NCI-H2196 treated with DMSO at 0.1 percent for 48 hours (cell line): Measurements from ENCODE around the gene NR6A1.
"Not testable (repeated sequence)": the region's sequence is repeated elsewhere in the genome, so short reads cannot be mapped to it uniquely, and the experiment has no call there.

Experiments used
- DNase-seq: peaks from one replicate; lab custom pipeline; 2025; ENCODE audit not compliant: unreplicated experiment; lab: John Stamatoyannopoulos, UW

The NR6A1 gene

DNA sequence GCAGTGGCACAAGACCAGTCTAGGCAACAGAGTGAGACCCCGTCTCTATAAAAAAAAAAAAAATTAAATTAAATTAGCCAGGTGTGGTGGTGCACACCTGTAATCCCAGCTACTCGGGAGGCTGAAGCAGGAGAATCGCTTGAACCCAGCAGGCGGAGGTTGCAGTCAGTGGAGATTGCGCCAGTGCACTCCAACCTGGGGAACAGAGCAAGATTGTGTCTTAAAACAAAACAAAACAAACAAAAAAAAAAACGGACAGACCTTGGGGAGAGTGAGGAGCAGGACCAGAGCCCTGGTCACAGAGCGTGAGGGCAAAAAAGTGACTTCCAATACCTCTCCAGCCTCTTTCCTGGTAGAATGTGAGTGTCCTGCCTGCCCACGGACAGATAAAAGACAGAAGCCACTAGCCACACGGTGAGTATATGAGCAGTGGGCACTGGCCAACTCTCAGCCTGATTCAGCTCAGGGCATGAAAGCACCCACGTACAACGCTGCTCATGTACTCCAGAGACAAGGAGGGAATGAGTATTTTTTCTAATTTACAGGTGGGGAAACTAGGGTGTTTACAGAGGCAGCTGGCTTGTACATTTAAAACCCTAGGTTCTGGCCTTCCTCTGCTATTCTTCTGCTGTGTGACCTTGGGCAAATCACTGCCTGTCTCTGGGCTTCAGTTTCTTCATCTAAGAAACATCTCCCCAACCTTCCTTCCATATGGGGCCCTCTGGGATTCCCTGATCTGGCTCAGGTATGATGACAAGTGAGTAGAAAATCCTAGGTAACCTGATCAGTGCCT, 7.7 kb upstream of the NR6A1 start:
- no peak for DNase-seq

- no peak for DNase-seq
Measured at GRCh38 chr9:124776954-124777648, 6.0 kb upstream of the NR6A1 start, which contains the start of gene OLFML2A. Gene OLFML2A, plus strand, starts transcription at chr9:124777133. Its CDS starts 138 bp downstream, at chr9:124777271.

DNA sequence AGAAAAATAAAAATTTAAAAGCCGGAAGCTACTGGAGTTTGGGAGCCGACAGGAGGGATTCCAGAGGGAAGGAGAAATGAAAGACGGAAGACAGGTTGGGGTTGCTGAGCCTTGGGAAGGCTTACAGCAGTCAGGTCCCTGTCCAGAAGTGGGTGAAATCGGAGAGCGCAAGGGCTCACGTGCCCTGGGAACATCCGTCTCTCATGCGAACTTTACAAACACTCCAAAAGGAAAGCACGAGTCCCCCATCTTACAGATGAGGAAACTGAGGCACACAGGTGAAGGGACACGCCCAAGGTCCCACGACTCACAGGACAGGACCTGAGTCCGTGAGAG, 5.5 kb upstream of the NR6A1 start:
- DNase-seq, result no peak

DNA sequence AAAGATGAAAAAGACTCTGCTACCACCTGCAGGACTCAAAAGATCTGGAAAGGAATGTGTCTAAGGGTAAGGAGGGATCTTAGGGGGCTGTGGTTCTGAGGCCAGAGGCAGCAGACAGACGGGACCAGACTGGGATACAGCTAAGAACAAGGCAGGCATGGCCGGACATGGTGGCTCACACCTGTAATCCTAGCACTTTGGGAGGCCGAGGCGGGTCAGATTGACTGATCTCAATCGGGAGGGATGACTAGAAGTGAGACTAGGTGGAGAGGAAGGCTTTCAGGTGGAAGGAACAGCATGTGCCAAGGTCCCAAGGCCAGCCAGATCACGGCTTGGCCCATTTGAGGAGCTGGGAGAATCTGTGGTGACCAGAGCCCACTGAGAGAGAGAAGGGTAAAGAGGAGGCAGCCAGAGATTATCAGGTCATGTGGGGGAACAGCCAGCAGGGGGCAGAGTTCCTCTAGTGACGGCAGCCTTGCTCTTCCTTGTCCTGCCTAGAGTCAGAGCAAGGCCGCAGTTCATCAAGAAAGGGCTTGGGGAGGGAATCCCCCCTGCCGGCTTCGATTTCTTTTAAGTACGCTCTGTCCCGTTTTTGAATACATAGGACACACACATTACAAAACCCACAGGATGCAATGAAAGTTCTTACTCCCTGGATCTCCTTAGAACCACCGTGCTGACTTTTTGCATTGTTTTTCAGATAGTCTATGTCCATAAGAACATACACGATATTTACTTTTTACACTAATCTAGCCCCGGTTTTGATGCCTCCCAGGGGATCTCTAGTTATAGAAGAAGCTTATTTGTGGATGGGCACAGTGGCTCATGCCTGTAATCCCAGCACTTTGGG, 3.2 kb upstream of the NR6A1 start:
- peak; percentile 71 for DNase-seq

DNA sequence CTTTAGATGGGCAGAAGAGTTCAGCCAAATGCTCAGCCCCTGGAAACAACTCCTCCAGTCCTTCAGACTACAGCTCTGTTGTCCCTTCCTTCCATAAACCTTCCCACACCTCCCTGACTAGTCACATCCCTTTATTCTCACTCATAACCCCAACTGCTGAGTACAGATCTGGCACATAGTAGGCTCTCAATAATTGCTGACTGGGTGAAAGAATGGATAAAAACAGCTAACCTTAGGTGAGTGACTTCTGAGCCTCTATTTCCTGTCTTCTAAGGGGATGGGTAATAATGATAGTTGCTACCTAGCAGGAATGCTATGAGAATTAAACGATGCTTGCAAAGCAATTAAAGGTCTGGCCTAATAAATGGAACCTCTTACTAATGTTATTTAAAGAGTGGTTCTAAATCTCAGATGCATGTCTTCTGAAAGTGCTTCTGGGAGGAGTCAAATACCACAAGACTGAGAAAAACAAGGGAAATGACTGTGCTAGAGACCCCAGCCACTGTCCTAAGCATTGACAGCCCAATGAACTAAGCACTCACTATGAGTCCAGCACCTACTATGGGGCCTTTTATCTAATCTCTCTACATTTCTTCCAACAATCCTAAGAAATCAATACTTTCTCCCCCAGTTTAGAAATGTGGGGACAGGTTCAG, 2.5 kb upstream of the NR6A1 start:
- no peak for DNase-seq

GRCh38 chr9:124772877-124773276, 1.8 kb upstream of the NR6A1 start:
- not testable (repeated sequence) for DNase-seq

GRCh38 chr9:124771867-124772679, 962 bp upstream of the NR6A1 start:
- DNase-seq, result peak; percentile 30

- DNase-seq, result no peak
Measured at GRCh38 chr9:124770359-124771020, 621 bp downstream of the NR6A1 start.

GRCh38 chr9:124769549-124770358, 1.4 kb downstream of the NR6A1 start:
- DNase-seq, result no peak

- DNase-seq, result no peak
Measured at GRCh38 chr9:124768750-124769548, 2.2 kb downstream of the NR6A1 start.

GRCh38 chr9:124768334-124768733, 2.8 kb downstream of the NR6A1 start:
- no peak for DNase-seq

- no peak for DNase-seq
Measured at GRCh38 chr9:124767821-124768220, 3.3 kb downstream of the NR6A1 start.

GRCh38 chr9:124766815-124767554, 4.1 kb downstream of the NR6A1 start:
- DNase-seq, result no peak

- DNase-seq, result no peak
Measured at GRCh38 chr9:124766326-124766725, 4.8 kb downstream of the NR6A1 start.

GRCh38 chr9:124765439-124765835, 5.7 kb downstream of the NR6A1 start:
- no peak for DNase-seq

DNA sequence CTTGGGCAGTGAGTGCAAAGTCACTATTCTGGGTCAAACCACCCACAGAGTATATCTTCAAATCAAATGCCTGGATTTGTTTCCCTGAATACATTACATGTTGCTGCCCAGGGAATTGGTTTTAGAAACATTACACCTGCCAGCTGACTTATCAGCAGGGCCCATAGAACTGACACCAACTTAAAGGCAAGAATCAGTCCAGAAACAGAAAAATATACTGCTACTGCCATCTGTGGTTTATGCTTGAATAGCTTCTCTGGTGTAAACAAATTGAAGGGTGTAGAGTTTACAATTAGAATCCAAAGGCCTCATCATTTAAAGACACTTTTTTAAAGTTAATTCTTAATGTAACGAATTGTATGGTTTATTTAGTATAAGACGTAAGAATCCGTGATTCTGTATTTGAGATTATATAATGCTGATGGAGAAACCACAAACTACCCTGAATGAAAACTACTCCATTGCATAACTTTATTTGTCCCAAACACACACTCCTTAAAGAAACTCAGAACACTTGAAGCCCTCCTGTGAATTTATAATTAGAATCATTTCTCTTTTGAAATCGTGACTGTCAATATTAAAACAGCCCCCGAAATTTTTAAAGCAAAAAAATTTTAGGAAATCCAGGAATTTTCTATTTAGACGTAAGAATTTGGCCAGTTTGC, 6.2 kb downstream of the NR6A1 start:
- DNase-seq, result no peak

DNA sequence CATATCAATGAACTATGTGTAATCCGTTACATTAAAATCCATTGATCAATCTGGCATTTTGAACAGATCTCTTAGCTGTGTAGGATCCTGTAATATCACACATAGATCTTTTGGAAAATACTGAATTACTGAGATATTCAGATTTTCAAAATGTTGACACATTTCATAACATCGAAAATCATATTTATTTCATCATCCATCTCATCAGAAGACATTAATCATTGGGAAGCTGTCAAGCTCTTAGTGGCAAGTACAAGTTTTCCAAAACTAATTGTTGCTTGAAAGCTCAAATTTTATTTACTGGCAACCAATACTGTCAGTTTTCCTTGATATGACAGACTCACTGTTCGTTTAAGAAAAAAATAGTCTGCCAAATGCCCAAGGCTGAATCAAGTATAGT, 8.5 kb downstream of the NR6A1 start:
- no peak for DNase-seq
